ENCODE results near the gene MSLN.

DNA sequence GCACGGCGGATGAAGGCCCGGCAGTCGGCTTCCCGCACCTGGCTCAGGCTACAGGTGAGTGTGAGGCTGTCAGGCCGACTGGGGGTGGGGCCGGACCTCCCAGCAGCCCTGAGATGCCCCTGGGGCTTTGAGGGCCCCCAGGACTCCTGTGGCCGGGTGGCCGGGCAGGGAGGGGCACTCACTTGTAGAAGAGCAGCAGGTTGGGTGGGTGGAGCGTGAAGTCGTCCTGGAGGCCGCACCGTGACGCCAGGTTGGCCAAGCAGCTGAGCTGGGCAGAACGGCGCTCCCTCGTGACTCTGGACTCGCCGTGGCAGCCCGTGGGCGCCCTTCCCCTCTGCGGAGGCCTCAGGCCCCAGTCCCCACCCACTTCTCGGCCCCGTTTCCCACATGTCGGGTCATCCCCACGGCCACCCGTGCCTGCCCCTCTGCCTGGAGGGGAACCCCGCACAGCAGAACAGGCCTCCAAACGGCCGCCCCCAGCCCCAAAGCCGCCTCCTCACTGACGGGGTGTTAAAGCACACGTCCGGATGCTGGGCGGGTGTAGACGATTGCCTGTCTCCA, 14.8 kb downstream of the MSLN start:
- no peak for TF ChIP-seq EZH2phosphoT487 (IDR thresholded peaks at IDR 0.05; ENCODE audit: insufficient read depth, low read depth)
- no peak for TF ChIP-seq EZH2 (IDR thresholded peaks at IDR 0.05; ENCODE audit: insufficient read depth, poor library complexity, severe bottlenecking)
